ENCODE measurements around the gene HOXD10.

HOXD10 gene

GRCh38 chr2:176155356-176156044, 38.9 kb downstream of the HOXD10 start:
- TF ChIP-seq, protein P1, sequence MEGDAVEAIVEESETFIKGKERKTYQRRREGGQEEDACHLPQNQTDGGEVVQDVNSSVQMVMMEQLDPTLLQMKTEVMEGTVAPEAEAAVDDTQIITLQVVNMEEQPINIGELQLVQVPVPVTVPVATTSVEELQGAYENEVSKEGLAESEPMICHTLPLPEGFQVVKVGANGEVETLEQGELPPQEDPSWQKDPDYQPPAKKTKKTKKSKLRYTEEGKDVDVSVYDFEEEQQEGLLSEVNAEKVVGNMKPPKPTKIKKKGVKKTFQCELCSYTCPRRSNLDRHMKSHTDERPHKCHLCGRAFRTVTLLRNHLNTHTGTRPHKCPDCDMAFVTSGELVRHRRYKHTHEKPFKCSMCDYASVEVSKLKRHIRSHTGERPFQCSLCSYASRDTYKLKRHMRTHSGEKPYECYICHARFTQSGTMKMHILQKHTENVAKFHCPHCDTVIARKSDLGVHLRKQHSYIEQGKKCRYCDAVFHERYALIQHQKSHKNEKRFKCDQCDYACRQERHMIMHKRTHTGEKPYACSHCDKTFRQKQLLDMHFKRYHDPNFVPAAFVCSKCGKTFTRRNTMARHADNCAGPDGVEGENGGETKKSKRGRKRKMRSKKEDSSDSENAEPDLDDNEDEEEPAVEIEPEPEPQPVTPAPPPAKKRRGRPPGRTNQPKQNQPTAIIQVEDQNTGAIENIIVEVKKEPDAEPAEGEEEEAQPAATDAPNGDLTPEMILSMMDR (IDR thresholded peaks at IDR 0.05; ENCODE audit: low read depth, low read length): no peak
- H3K4me3 ChIP-seq (ENCODE audit: low read depth, low read length): no peak overlapping the region

GRCh38 chr2:176156301-176156806, 39.8 kb downstream of the HOXD10 start:
- no peak overlapping the region for H3K4me3 ChIP-seq (ENCODE audit: low read depth, low read length)
- TF ChIP-seq, protein P1 (IDR thresholded peaks at IDR 0.05; ENCODE audit: low read depth, low read length): no peak

DNA sequence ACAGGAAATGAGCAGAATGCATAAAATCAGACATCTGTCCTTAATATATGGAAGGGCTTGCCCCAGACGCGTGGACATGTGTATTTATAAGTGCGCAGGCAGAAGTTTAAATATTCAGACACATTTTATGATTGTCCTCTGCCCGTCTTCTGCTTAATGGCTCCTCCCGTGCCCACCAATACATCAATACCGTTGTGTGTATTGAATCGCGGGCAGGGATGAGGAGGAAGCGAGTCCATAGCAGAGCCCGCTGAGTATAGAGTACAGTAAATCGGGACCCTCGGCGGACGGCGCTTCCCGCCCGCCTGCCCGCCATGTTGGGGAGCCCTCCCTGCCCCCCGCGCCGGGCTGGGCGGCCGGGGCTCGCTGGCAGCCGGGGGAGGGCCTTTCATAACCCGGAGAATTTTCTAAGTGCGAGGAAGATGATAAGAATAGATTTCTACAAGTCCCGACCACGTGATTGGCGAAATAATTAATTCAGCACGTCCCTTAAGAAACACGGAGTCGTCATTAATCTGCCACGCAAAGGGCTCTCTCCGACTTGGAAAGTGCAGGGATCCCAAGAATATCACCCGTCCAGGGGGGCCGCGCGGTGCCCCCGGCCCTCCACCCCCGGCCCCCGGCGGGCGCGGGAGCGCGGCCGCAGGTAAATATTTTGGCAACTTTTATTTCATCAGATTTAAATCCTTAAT, 40.4 kb downstream of the HOXD10 start, which contains the start of gene HOXD3:
TSS of gene HOXD3 (plus strand) at position 501 of the 692 bp plus-strand sequence. CDS start 11,808 bp downstream, outside the sequence.
- TF ChIP-seq, protein P1 (IDR thresholded peaks at IDR 0.05; ENCODE audit: low read depth, low read length): no peak
- no peak within 1 kb of the TSS for H3K4me3 ChIP-seq (ENCODE audit: low read depth, low read length)

- H3K4me3 ChIP-seq (ENCODE audit: low read depth, low read length): no peak overlapping the region
- TF ChIP-seq, protein P1 (IDR thresholded peaks at IDR 0.05; ENCODE audit: low read depth, low read length): no peak
These were observed 41.1 kb downstream of the HOXD10 start for GRCh38 chr2:176157499-176158185.

- TF ChIP-seq, protein P1 (IDR thresholded peaks at IDR 0.05; ENCODE audit: low read depth, low read length): no peak
These were observed 41.6 kb downstream of the HOXD10 start for GRCh38 chr2:176158186-176158591.

GRCh38 chr2:176158855-176159662, 42.5 kb downstream of the HOXD10 start:
- no peak overlapping the region for H3K4me3 ChIP-seq (ENCODE audit: low read depth, low read length)
- TF ChIP-seq, protein P1 (IDR thresholded peaks at IDR 0.05; ENCODE audit: low read depth, low read length): no peak

More at GRCh38 chr2:176158186-176158591, 41.6 kb downstream of the HOXD10 start:
- no peak overlapping the region for H3K4me3 ChIP-seq (ENCODE audit: low read depth, low read length)

Measured in WI38 (cell line).